Naive thymus-derived CD4-positive, alpha-beta T cell (primary cell): ENCODE measurements around the gene MAGI2. TPM values are rescaled to one million over a fixed set of nuclear protein-coding genes. Genes with fewer than 3 reads are reported as not detected.

Experiments
- ATAC-seq: fragments of 150-1000 bp; cut with Tn5 transposase; 2 replicates; pipeline ENCODE4 v1.10.0; 2021; ENCODE audit warnings: mild to moderate bottlenecking, moderate library complexity
- CTCF ChIA-PET: fragments of 350-600 bp; sonication (Branson Sonifier 250); formaldehyde crosslinking; loops from one replicate; lab custom pipeline; 2021; ENCODE audit warnings: antibody characterized with exemption; lab: Charles Lee
- POLR2A ChIA-PET: fragments of 350-600 bp; sonication (Branson Sonifier 250); formaldehyde crosslinking; loops from one replicate; lab custom pipeline; 2021; ENCODE audit warnings: antibody characterized with exemption, inconsistent platforms; lab: Charles Lee
- DNase-seq, 9 donors: peaks; one replicate each; pipeline versions ENCODE4 v3.0.0 to v3.0.0-alpha.2; 2020 to 2022; ENCODE audit warnings: mixed read lengths in 1 of 9
- H3K27ac ChIP-seq: one replicate; pipeline ENCODE4 v1.7.0; 2013; ENCODE audit warnings: mild to moderate bottlenecking, low read depth, low read length, moderate library complexity
- H3K27me3 ChIP-seq, 2 donors: one replicate each; pipeline ENCODE4 v1.7.0; 2013; ENCODE audit warnings: low read length in 2 of 2, mild to moderate bottlenecking in 2 of 2, moderate library complexity in 2 of 2; ENCODE audit not compliant: control insufficient read depth in 2 of 2, insufficient read depth in 2 of 2
- H3K36me3 ChIP-seq, 3 experiments: 1 replicate in 2 of 3; 2 replicates in 1 of 3; pipeline ENCODE4 v1.7.0; 2013; ENCODE audit warnings: low read length in 3 of 3, mild to moderate bottlenecking in 3 of 3, moderate library complexity in 1 of 3; ENCODE audit not compliant: insufficient read depth in 3 of 3, control insufficient read depth in 2 of 3
- H3K4me1 ChIP-seq, 2 donors: one replicate each; pipeline ENCODE4 v1.7.0; 2013; ENCODE audit warnings: low read length in 2 of 2, mild to moderate bottlenecking in 2 of 2, moderate library complexity in 1 of 2; ENCODE audit not compliant: control insufficient read depth in 2 of 2, insufficient read depth in 2 of 2
- H3K4me3 ChIP-seq: 2 replicates; pipeline ENCODE4 v1.7.0; 2013; ENCODE audit warnings: mild to moderate bottlenecking, low read length
- H3K9me3 ChIP-seq, 3 experiments: 1 replicate in 2 of 3; 2 replicates in 1 of 3; pipeline ENCODE4 v1.7.0; 2013; ENCODE audit warnings: low read length in 3 of 3; ENCODE audit not compliant: control insufficient read depth in 2 of 3
- H3K27ac Mint-ChIP-seq, 9 donors: one replicate each; pipeline ENCODE4 v1.8.0; 2020 to 2022; ENCODE audit warnings: mixed read lengths in 9 of 9, mild to moderate bottlenecking in 8 of 9, moderate library complexity in 5 of 9, inconsistent platforms in 2 of 9
- H3K27me3 Mint-ChIP-seq, 5 donors: one replicate each; pipeline ENCODE4 v1.8.0; 2021 to 2022; ENCODE audit warnings: mixed read lengths in 5 of 5, mild to moderate bottlenecking in 1 of 5
- H3K36me3 Mint-ChIP-seq, 5 donors: one replicate each; pipeline ENCODE4 v1.8.0; 2020 to 2022; ENCODE audit warnings: mixed read lengths in 5 of 5, mild to moderate bottlenecking in 3 of 5, inconsistent platforms in 1 of 5
- H3K4me1 Mint-ChIP-seq, 7 donors: one replicate each; pipeline ENCODE4 v1.8.0; 2020 to 2022; ENCODE audit warnings: mixed read lengths in 7 of 7, mild to moderate bottlenecking in 3 of 7, inconsistent platforms in 1 of 7
- H3K4me3 Mint-ChIP-seq, 10 donors: one replicate each; pipeline ENCODE4 v1.8.0; 2020 to 2022; ENCODE audit warnings: mild to moderate bottlenecking in 10 of 10, mixed read lengths in 10 of 10, moderate library complexity in 6 of 10, inconsistent platforms in 2 of 10
- H3K9me3 Mint-ChIP-seq, 11 donors: one replicate each; pipeline ENCODE4 v1.8.0; 2020 to 2022; ENCODE audit warnings: mixed read lengths in 11 of 11, mild to moderate bottlenecking in 4 of 11, inconsistent platforms in 1 of 11, moderate library complexity in 1 of 11
- intact Hi-C, 2 donors: fragments of 100-400 bp; cut with micrococcal nuclease; formaldehyde crosslinking; loops; one replicate each; pipeline ENCODE4 v1.15.1; 2023
- polyA plus RNA-seq, 2 donors: library from polyadenylated mRNA; unstranded; fragments of 300-500 nt; fragmentation: Illumina TruSeq; gene quantifications; one replicate each; pipeline ENCODE4 v1.2.3, GENCODE V29; 2021
- total RNA-seq, 6 experiments: library from RNA in 5 of 6; stranded (reverse) in 5 of 6; gene quantifications; 1 replicate in 5 of 6; 2 replicates in 1 of 6; pipeline ENCODE4 v1.2.3 and lab custom pipeline; 2021 to 2026

Gene MAGI2
- total and polyA plus RNA-seq, 7 experiments from 2014 or later = 0.05 to 0.67 (median 0.15) TPM; not detected in 3

DNA sequence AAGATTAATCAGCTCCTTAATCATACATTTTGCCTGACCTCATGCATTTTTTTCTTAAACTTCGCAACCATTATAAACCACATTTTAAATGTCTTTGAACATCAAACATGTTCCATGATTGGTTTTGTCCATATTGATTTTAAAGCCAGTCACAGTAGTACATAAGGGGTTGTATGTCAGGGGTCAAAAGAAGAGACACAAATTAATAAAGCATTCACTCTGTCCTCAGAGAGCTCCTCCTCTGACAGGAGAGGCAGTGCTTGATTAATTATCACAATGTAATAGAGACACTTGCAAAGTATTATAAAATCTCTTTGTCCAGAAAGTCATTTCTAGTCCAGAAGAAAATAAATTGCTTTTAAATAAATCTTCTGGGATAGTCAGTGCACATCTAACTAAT is 195.5 kb downstream of the MAGI2 start:
- Mint-ChIP-seq H3K4me1 (no peaks in the 10 kb centered on the region), H3K36me3 (no peaks in the 10 kb centered on the region), H3K4me3 (no peak overlapping the region), H3K9me3 (peaks cover 0 to 11% (median 0%) of the 10 kb centered on the region in 11 donors), H3K27me3 (peaks cover 0 to 5% (median 0%) of the 10 kb centered on the region in 5 donors), H3K27ac (no peak overlapping the region)
- H3K27ac ChIP-seq = no peak overlapping the region
- CTCF ChIA-PET = no interaction called here
- no peaks in the 10 kb centered on the region for H3K9me3 ChIP-seq
- intact Hi-C loops = no loop called here
- no peak for ATAC-seq
- POLR2A ChIA-PET = no interaction called here
- no peaks in the 10 kb centered on the region for H3K27me3 ChIP-seq
- H3K4me1 ChIP-seq = no peaks in the 10 kb centered on the region
- H3K4me3 ChIP-seq = no peak overlapping the region
- H3K36me3 ChIP-seq = no peaks in the 10 kb centered on the region
- DNase-seq = no peak

DNA sequence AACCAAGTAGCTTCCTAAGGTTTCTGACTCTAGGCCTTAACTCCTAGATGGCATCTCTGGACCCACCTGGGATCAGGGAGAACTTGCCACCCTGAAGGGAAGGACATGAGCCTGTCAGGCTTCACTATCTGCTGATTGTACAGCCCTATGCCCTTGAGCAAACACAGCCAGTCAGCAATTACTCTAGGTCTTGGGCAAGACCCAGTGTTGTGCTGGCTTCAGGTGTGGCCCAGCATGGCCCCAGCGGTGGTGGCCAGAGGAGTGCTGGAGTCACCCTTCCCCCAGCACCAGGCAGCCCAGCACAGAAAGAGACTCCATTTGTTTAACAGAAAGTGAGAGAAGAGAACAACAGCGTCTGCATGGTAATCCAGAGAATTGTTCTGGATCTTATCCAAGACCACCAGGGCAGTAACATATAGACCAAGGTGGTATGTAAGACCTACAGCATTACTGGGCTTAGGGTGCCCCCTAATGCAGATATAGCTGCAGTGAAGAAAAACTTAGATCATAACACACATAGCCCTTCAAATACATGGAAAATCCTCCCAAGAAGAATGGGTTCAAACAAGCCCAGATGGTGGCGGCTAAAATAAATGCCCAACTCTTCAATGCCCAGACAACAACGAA is 207.7 kb downstream of the MAGI2 start:
- no peak for DNase-seq
- no peaks in the 10 kb centered on the region for H3K4me1 Mint-ChIP-seq
- H3K4me3 ChIP-seq = no peak overlapping the region
- H3K36me3 Mint-ChIP-seq = no peaks in the 10 kb centered on the region
- H3K27me3 ChIP-seq = no peaks in the 10 kb centered on the region
- ATAC-seq = no peak
- no peaks in the 10 kb centered on the region for H3K36me3 ChIP-seq
- no peak overlapping the region for H3K4me3 Mint-ChIP-seq
- no peak overlapping the region for H3K27ac Mint-ChIP-seq
- intact Hi-C loops = no loop called here
- no peaks in the 10 kb centered on the region for H3K9me3 ChIP-seq
- no peaks in the 10 kb centered on the region for H3K4me1 ChIP-seq
- H3K27ac ChIP-seq = no peak overlapping the region
- H3K9me3 Mint-ChIP-seq = peaks cover 0 to 19% (median 3%) of the 10 kb centered on the region in 11 donors
- POLR2A ChIA-PET = no interaction called here
- CTCF ChIA-PET = no interaction called here
- no peaks in the 10 kb centered on the region for H3K27me3 Mint-ChIP-seq

DNA sequence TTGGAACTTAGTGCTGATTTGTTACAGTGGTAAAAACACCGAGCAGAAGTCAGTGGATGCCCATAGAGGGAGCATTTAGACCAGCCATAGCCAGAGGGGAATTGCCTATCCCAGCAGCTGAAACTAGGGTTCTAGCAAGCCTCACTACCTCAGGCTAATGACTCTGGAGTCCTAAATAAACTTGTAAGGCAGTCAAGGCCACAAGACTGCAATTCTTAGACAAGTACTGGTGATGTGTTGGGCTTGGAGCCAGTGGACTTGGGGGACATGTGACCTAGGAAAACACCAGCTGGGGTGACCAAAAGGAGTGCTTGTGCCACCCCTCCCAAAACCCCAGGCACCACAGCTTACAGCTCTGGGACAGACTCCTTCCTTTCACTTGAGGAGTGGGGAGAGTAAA is 209.0 kb downstream of the MAGI2 start:
- intact Hi-C loops = no loop called here
- DNase-seq (no peak), ATAC-seq (no peak)
- Histone ChIP-seq H3K27me3 (no peaks in the 10 kb centered on the region), H3K27ac (no peak overlapping the region), H3K4me3 (no peak overlapping the region), H3K4me1 (no peaks in the 10 kb centered on the region), H3K36me3 (no peaks in the 10 kb centered on the region), H3K9me3 (no peaks in the 10 kb centered on the region)
- peaks cover 0 to 18% (median 4%) of the 10 kb centered on the region in 11 donors for H3K9me3 Mint-ChIP-seq
- H3K4me1 Mint-ChIP-seq = no peaks in the 10 kb centered on the region
- ChIA-PET CTCF (no interaction called here), POLR2A (no interaction called here)
- H3K27ac Mint-ChIP-seq = no peak overlapping the region
- no peaks in the 10 kb centered on the region for H3K27me3 Mint-ChIP-seq
- no peaks in the 10 kb centered on the region for H3K36me3 Mint-ChIP-seq
- no peak overlapping the region for H3K4me3 Mint-ChIP-seq

DNA sequence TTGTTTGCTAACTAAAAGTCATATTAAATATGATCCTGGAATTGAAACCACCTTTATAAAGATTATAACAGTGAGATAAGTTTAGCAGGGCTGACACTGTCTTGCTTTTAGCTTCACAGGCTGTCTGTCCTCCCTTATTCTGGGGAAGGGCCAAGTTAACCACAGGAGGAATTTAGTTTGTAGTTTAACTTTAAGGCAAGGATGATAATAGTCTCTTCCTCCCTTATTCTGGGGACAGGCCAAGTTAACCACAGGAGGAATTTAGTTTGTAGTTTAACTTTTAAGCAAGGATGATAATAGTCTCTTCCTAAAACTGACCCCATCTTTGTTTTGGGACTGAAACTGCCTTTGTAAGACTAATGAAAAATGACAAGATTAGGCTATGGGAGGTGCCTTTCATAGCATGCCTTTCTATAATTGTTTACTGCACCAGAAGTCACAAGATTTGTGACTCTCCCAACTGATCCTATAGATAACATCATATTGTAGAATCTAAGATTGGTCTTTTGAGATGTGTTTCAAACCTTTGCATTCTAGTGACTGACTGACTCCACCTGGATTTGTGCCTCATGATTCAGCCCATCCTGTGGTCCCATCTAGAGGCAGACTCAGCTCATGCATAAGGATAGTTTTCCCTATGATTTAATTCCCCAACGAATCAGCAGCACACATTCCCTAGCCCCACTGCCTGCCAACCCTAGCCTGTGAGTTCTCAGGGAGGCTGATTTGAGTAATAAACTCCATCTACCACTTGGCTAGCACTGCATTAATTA is 212.0 kb downstream of the MAGI2 start:
- H3K27ac ChIP-seq = no peak overlapping the region
- DNase-seq = no peak
- Mint-ChIP-seq H3K4me3 (no peak overlapping the region), H3K36me3 (no peaks in the 10 kb centered on the region), H3K27me3 (no peaks in the 10 kb centered on the region), H3K9me3 (peaks cover 0 to 9% (median 2%) of the 10 kb centered on the region in 11 donors), H3K27ac (no peak overlapping the region), H3K4me1 (no peaks in the 10 kb centered on the region)
- POLR2A ChIA-PET = no interaction called here
- H3K36me3 ChIP-seq = no peaks in the 10 kb centered on the region
- no peaks in the 10 kb centered on the region for H3K4me1 ChIP-seq
- CTCF ChIA-PET = no interaction called here
- no peak for ATAC-seq
- H3K4me3 ChIP-seq = no peak overlapping the region
- intact Hi-C loops = no loop called here
- H3K27me3 ChIP-seq = no peaks in the 10 kb centered on the region
- H3K9me3 ChIP-seq = no peaks in the 10 kb centered on the region

DNA sequence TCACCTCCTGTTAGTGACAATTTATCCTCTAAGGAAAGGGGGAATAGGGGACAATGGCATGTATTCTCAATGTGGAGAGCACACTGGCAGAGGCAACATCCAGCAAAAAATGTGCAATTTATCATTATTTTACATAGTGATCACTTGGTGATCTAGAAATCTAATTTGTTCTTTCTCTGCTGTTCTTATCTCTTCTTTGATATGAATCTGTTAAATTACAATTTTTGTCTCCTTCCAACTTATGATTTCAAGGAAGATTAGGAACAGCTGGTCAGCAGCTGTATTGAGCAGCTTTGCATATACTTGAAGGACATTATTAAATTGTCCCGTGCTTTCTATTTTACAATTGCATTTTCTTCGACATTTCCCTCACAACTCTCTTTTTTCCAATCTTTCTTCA is 213.1 kb downstream of the MAGI2 start:
- ChIA-PET CTCF (no interaction called here), POLR2A (no interaction called here)
- Mint-ChIP-seq H3K27me3 (no peaks in the 10 kb centered on the region), H3K4me1 (no peaks in the 10 kb centered on the region), H3K36me3 (no peaks in the 10 kb centered on the region), H3K9me3 (peaks cover 0 to 10% (median 2%) of the 10 kb centered on the region in 11 donors), H3K27ac (no peak overlapping the region), H3K4me3 (no peak overlapping the region)
- H3K9me3 ChIP-seq = no peaks in the 10 kb centered on the region
- intact Hi-C loops = no loop called here
- no peak overlapping the region for H3K27ac ChIP-seq
- ATAC-seq = no peak
- no peaks in the 10 kb centered on the region for H3K4me1 ChIP-seq
- no peak overlapping the region for H3K4me3 ChIP-seq
- H3K27me3 ChIP-seq = no peaks in the 10 kb centered on the region
- DNase-seq = no peak
- no peaks in the 10 kb centered on the region for H3K36me3 ChIP-seq

DNA sequence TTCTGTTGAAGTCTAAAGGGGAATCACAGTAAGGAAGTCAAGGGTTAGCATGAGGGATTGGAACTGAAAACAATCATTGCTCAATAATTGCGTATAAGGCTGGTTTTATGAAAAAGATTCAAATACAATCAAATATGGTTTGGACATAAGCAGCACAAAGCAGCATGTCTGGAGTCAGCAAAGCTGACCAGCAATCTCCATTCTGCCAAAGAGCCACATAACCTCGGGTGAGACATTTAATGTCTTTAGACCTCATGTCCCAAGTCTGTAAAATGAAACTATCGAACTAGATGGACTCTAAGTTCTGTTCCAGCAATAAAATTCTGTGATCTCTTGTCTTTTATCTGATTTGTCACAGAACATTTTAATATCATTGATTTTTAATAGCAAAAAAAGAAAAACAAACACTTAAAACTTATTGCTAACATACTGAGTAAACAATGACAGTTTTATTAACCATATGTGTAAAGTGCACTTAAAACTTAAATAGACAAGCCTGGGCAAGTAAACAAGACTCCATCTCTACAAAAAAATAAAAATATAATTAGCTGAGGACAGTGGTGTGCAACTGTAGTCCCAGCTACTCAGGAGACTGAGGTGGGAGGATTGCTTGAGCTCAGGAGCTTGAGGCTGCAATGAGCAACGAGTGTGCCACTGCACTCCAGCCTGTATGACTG is 217.0 kb downstream of the MAGI2 start:
- POLR2A ChIA-PET = no interaction called here
- no peak overlapping the region for H3K27ac ChIP-seq
- H3K36me3 ChIP-seq = no peaks in the 10 kb centered on the region
- CTCF ChIA-PET = no interaction called here
- H3K4me3 ChIP-seq = no peak overlapping the region
- H3K4me3 Mint-ChIP-seq = no peak overlapping the region
- H3K27me3 ChIP-seq = no peaks in the 10 kb centered on the region
- peaks cover 0 to 10% (median 2%) of the 10 kb centered on the region in 11 donors for H3K9me3 Mint-ChIP-seq
- H3K4me1 ChIP-seq = no peaks in the 10 kb centered on the region
- H3K27ac Mint-ChIP-seq = no peak overlapping the region
- intact Hi-C loops = no loop called here
- DNase-seq (no peak), ATAC-seq (no peak)
- H3K9me3 ChIP-seq = no peaks in the 10 kb centered on the region
- H3K36me3 Mint-ChIP-seq = no peaks in the 10 kb centered on the region
- no peaks in the 10 kb centered on the region for H3K27me3 Mint-ChIP-seq
- H3K4me1 Mint-ChIP-seq = no peaks in the 10 kb centered on the region
